Measurements from ENCODE around the gene COL4A2.

- TF ChIP-seq CTCF (IDR thresholded peaks at IDR 0.05) (no peak), POLR2A (IDR thresholded peaks at IDR 0.05) (no peak), EP300 (IDR thresholded peaks at IDR 0.05) (no peak)
These were observed 245.7 kb downstream of the COL4A2 start for GRCh38 chr13:110552767-110553166.

Measured in ovary (tissue), 3 donors.